Thyroid gland (tissue), 4 donors: ENCODE results near the gene PARPBP.

Source experiments
- CTCF ChIP-seq, 6 experiments: fragments of 200-600 bp in 3 of 6; fragments of 450-650 bp in 3 of 6; sonication (generic) in 3 of 6; IDR thresholded peaks; one replicate each; pipeline ENCODE4 v1.5.1; 2016 to 2019; ENCODE audit warnings: antibody characterized with exemption in 6 of 6, mild to moderate bottlenecking in 2 of 6, inconsistent platforms in 1 of 6, moderate library complexity in 1 of 6
- POLR2A ChIP-seq, 2 donors: fragments of 450-650 bp; IDR thresholded peaks; one replicate each; pipeline ENCODE4 v1.6.1; 2017; ENCODE audit warnings: antibody characterized with exemption in 2 of 2, mild to moderate bottlenecking in 2 of 2, moderate library complexity in 1 of 2

GRCh38 chr12:102220736-102221135 lies 100.8 kb downstream of the PARPBP start:
- TF ChIP-seq CTCF (IDR thresholded peaks at IDR 0.05) (no peak), POLR2A (IDR thresholded peaks at IDR 0.05) (no peak)
